GM19463 (cell line): ENCODE data around the gene RSRC1.

Experiments
- ATAC-seq: cut with Tn5 transposase; IDR thresholded peaks from one replicate; pipeline ENCODE4 v1.9.1; 2021; ENCODE audit warnings: mild to moderate bottlenecking, moderate library complexity; ENCODE audit not compliant: unreplicated experiment

RSRC1 gene

DNA sequence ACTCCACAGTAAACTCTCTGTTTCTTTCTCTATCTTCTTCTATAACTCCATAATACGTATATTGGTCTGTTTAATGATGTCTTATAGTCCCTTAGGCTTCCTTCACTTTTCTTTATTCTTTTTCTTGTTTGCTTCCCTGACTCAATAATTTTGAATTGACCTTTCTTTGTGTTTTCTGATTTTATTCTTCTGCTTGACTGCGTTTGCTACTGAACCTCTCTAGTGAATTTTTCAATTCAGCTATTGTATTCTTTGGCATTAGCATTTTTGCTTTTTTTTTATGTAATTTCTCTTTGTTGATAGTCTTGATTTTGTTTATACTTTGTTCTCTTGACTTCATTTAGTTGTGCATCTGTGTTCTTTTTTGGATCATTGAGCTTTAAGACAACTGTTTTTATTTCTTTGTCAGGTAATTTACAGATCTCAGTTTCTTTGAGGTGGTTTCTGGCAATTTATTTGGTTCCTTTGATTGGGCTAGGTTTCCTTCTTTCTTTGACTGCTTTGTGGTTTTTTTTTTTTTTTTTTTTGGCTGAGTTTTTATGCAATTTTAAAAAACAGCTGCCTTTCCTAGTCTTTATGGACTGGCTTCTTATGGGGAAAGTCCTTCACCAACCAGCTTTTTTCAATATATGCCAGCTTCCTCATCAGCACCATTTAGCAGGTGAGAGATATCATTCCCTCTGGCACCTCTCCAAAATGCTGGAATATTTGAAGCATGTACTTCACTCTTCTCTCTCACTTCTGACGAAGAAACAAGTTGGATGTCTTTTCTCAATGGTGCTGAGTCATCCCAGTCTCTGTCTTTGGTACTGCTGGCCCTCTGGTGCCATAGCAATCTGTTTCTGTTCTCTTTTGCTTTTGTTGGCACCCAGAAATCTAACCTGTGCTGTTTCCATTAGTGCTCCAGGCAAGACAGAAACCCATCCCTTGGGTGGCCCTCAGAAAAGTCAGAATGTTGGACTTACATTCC is 17.6 kb downstream of the RSRC1 start:
- ATAC-seq, result no peak

DNA sequence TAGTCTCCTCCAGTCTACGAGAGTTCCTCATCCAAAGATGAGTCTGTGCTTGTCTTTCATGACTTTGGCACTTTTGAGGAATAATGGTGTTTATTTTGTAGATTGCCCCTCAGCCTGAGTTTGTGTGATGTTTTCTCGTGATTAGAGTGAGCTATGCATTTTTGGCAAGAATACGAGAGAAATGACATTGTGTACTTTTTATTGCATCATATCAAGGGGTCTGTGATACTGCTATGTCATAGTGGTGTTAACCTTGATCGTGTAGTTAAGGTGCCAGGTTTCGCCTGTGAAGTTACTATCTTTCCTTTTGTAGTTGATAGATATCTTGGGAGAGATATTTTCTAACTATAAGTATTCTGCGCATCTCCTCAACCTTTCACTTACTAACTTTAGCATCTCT is 18.9 kb downstream of the RSRC1 start:
- no peak for ATAC-seq

DNA sequence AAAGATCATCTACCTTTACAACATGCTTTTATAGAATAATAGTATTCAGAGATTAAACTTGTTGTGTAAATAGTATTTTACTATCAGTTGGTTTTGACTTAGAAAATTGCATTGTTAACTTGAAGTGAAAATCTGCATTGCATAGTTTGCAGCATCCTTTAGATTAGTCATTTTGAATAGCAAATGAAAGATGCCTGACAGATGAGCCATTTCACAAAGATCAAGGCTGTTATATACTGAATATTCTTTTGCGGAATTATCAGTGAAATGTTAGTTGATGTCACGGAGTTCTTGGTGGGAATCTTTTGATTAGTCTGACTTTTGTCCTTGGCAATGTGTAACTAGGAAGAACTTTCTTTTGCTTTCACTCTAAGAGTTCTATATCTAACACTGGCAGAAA is 24.5 kb downstream of the RSRC1 start:
- ATAC-seq, result no peak

DNA sequence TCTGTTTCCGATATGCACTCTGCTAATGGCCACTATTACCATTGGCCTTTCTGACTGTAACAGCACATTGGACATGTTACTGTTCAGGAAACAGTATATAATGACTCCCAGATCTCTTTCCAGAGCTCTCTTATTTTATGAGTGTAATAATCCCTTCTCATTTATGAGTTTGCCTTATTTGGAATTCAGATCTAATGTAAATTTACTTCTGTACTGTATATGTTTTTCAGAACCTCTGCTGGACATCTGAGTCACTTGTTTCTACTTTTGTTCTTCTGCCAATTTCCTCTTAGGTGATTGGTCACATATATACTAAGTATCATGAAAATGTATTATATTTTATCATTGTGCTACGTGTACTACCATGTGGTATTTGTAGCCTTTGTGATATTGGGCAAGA is 30.5 kb downstream of the RSRC1 start:
- ATAC-seq, result no peak

DNA sequence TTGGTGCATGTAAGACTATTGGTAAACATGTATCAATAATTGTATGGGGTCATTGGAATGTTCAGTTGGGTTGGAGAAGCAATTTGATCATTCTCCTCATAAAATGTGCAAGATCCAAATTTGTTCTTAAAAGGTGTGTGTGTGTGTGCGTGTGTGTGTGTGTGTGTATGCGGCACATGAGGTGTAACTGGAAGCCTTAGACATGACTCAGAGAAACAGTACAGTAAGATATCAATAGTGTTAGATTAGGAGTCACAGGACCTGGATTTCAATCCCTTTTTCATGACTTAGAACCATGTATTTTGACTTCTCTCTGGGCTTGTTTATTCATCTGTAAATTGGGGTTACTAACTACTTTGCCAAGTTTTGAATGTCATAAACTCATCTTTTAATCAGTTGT is 38.3 kb downstream of the RSRC1 start:
- no peak for ATAC-seq

DNA sequence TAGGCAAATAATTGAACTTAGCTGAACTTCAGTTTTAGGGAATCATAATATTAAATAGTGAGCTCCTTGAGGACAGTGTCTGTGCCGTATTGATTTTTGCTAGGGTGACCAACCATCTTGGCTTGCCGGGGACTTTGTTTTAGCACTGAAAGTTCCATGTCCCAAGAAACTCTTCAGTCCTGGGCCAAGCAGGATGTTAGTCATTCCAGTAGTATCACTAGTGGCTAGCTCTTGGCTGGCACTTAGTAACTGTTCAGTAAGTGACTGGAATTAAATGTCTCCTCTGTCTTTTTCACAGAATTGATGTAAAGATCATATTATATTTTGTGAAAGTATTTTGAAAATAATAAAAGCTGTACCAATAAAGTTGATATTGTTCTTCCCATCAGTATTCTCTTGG is 42.3 kb downstream of the RSRC1 start:
- ATAC-seq, result peak; percentile 85

DNA sequence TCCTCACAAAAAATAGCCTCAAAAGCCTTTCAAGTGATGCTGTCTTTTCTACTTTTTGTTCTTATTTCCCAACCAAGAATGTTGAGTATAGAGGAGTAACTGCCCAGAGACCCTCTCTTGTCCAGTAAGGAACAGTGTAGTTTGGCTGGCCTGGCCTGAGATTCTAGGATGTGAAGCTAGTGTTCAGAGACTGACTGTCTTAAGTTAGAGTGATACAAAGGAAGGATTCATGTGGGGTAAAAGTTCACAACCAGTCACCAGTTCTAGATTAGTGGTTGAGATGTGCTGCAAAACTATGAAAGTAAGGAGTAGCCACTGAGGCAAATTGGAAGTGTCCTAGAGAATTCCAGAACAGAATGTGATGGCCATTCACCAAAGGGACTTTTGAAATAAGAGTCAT is 49.1 kb downstream of the RSRC1 start:
- no peak for ATAC-seq

DNA sequence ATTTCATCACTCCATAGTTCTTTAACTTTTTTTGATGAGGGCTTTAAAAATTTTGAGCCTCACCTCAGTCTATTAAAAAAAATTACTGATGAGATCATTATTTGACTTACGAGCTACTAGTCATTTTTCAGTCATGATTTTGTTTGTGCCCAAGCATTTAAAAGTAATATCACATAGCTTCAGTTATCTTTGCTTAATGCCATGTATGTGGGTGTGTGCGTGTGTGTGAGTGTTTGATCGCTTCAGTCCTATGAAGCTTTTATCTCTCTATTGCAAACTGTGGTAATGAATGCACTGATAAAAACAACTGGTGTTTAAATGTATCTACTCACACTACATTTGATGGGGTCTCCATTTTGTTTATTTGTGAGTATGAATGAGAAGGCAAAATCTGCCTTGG is 49.8 kb downstream of the RSRC1 start:
- ATAC-seq, result no peak

DNA sequence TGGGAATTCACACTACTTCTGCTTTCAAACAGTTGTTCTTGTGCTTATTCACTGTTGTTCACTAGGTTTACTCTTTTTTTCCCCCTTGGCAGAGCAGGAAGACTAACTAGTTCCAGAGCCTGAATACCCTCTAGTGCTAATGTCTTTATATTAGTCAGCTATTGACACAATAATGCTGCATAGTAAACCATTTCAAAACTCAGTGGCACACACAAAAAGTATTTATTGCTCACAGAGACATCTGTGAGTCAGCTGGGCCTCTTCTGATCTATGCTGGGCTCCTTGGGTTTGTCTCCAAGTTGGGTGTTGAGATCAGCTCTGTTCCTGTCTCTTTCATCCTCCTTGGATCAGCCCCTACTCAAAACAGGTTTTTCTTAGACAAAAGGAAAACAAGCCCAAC is 51.1 kb downstream of the RSRC1 start:
- no peak for ATAC-seq

DNA sequence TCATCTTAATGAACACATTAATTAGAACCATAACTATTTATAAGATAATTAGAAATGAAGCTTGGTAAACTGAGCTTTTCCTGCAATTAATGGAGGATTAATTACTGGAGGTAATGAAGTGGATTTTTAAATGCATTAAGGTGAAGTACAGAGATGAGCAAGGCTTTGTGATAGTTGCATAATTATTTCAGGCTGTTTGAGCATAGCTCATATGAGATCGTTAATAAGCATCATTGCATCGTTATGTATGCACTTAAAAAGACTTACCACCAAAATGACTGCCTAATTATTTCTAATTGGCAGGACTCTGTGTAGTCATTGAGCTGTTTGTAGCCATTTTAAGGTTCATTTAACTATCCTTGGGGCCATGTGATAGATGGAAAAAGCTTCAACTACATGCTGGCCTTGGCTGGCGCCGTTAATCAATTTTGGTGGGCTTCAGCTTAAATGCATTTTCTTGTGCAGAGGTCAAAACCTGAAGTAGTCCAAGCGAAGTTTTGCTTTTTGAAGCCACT is 55.3 kb downstream of the RSRC1 start:
- no peak for ATAC-seq

DNA sequence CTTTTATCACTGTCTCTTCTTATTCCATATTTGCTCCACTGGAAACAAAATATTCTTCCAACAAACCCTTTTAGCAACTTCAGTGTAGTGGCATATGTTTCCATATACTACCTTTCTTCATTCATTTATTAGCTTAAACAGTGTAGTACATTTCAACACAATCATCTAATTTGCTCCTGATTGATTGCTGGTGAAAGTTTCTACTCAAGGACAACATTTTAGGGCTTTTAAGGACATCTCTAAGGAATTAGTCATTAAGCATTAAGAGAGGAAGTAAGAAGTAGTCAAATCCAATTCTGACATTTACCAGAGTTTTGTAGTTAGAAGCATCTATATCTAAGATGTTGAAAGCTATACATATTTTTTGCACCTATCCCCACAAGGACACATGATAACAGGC is 55.8 kb downstream of the RSRC1 start:
- no peak for ATAC-seq

DNA sequence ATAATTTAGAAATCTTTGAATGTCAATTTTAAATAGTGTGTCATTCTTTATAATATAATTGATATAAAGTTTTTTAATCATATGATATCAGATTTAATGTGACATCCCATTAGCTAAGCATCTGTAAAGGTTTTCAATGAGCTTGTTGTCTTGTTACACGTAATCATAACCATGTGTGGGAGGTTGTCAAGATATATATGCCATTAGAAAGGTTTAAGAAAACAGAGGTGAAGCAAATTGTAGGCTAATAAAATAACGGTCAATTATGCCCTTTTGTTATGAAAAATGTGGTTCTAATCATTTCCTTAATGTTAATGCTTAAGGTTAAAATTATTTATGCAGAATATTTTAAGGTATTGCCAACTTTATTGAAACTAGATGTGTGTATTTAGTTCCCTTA is 56.3 kb downstream of the RSRC1 start:
- ATAC-seq, result no peak

DNA sequence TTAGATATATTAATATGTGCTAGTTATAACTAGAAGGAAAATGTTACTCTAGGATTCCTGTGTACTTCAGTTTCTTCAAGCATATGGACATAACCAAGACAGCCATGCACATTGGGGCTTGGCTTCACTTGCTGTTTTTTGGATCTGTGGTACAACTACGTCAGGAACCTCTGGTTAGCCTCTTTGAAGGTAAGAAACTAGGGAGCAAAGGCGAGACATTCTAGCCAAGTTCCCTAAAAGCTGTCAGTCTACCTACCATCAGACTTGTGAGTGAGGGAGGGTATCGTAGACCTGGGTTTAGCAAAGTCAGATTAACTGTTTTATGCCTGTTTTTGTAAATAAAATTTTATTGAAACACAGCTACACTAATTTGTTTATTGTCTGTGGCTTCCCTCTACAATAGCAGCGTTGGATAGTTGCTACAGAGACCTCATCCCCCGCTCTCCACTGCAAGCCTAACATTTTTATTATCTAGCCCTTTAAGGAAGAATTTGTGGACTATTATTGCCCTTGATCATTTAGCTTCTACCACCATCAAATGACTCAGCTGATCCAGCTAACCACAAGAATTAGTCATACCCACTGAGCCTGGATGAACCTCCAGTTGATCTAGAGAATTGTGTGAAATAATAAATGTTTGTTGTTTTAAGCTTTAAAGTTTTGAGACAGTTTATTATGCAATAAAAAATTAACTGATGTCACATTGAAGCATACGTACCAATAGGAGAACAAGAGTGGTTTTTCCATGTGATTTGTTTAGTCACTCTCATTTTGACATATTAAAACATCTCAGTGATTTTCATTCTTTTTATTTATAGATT is 58.1 kb downstream of the RSRC1 start:
- ATAC-seq, result peak; percentile 54

DNA sequence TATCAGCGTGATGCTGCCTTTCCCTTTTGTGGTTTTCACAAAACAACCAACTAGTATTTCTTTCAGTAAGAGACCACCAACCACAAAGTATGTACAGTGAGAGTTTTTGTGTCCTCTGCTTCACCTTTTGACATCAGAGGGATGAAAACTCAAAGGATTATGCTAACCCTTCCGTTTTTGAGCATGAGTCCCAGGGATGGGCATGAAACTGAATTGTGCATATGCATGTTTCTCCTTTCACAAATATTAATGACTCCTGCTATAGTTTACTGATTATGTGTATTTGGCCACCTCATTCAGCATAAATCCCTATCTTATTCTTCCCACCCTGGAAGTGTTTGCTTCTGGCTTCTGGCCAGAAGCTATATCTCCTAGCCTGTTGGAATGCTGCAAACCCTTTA is 59.2 kb downstream of the RSRC1 start:
- no peak for ATAC-seq

DNA sequence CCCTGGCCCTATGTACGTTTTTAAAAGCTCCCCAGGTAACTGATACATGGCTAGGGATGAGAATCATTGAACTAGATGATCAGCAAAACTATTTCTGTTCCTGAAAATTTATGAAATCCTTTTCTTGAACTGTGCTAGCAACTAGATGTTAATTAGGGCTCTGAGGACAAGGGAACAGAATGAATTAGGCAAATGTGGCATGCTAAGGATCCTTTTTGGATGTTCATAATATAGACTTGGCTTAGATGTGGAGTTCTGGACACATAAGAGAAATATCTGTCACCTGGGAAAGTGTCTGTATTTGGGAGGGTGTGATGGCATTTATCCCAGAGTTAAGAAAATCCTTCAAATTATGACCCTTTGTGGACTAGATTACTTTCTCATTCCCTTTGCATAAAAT is 71.2 kb downstream of the RSRC1 start:
- ATAC-seq, result no peak

DNA sequence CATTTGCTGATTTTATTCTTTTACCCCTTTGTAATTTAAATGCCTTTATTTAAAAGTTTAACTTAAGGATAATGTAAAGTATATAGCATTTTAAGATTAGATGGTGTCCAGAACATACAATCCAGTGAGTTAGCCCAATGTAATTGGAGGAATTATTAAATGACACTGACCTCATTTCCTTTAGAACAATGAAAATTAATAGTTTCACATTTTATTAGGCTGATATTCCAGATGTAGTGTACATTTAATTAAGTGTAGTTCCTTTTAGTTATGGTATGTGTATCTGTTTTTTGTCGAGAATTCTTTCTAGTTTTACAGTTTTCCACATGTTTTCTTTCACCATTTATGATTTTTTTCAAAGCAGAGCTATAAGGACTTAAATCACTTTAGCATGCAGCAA is 75.8 kb downstream of the RSRC1 start:
- no peak for ATAC-seq

DNA sequence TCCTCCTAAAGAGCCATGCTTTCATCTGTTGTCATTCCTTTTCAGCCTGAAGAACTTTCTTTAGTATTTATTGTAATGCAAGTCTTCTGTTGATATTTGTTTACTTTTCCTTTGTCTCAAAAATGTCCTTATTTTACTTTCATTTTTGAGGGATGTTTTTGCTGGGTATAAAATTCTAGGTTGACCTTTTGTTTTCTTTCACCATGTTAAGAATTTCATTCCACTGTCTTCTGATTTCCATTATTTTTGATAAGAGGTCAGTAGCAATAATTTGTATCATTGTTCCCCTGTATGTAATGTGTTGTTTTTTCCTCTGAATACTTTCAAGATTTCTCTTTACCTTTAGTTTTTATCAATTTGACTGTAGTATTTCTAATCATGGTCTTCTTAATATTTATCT is 91.1 kb downstream of the RSRC1 start:
- ATAC-seq, result no peak

DNA sequence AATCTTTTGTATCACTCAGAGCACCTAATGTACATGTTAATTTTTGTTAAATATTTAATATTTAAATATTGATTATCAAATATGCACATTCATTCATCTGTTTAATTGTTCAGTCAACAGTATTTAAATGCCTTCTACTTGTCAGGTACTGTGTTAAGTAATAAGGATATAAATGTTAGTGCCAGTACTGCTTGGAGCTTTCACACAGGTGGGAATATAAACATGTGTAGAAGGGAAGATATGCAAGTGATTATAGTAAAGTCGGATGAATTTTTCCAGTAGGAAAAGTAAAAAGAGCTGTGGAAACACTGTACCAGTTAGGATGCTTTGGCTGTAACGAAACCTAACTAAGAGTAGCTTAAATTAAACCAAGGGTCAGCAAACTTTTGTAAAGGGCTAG is 95.4 kb downstream of the RSRC1 start:
- ATAC-seq, result no peak

DNA sequence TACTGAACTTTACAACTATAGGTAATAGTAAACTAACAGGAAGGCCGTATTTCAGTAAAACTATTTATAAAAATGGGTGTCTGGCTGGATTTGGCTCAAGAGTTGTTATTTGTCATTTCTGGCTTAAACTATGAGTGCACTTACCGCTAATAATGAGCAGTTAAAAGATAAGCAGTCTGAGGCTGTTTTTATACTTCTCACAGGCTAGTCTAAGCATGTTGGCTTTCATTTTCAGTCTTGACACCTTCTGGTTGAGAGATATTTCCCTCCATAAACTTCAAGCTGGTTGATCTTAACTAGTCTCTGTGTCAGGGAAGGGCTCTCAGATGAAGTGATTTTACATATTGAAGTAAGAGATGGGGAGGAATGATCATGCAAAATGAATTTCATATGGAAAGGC is 96.1 kb downstream of the RSRC1 start:
- ATAC-seq, result peak; percentile 70

DNA sequence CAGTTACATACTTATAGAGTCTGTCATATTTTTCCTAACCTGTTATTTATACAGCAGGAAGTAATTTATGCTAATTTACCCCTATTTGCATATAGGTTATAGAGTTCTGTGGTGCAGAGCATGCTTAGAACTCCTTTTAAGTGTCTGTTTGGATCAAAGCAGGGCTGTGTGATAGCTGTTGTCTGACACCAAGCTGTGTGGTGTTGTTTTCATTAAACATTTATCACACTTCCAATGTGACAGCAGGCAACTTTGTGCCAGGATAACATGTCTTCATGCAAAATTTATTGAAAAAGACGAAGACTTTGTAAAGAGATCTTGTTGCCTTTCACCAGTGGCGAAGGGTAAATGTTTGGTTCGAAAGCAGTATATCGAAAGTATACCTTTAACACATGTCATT is 100.2 kb downstream of the RSRC1 start:
- no peak for ATAC-seq

DNA sequence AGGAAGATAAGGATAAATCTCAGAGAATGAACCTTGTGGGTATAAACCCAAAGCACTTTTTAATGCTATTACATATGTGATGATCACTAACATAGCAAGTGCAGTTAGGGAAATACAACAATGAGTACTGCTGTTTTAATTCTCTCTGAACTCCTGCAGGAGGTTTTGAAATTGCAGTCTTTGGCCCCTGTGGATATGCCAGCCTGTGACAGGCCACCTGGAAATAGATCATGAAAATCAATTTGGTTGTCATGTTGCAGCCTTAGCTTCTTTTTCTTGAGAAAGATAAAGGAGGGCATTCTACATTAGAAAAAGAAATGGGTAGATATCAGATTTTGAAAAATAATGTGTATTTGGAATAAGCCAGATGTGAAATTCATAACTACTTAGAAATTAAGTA is 103.6 kb downstream of the RSRC1 start:
- no peak for ATAC-seq

DNA sequence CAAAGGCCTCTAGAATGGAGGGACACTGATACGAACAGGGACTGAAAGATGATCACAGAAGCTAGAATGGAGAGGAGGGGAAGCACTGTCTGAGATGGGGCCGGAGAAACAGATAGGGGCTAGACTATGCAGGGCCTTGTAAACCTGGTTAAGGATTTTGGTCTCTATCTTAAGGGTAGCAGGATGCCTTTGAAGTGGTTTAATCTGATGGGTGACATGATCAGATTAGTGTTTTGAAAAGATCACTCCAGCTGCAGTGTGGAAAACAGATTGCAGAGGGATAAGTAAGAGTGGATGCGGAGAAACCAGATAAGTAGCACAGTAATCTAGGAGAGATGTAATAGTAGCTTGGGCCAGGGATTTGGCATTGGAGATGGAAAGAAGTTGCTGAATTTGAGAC is 108.1 kb downstream of the RSRC1 start:
- no peak for ATAC-seq
